Adrenal gland (tissue), 5 donors: ENCODE data around the gene PHF23.

Experiments used
- CTCF ChIP-seq, 6 experiments: fragments of 450-650 bp in 4 of 6; fragments of 200-600 bp in 2 of 6; sonication (generic) in 1 of 6; IDR thresholded peaks; 1 replicate in 5 of 6; 2 replicates in 1 of 6; pipeline versions ENCODE4 v1.5.1 to v1.8.0; 2016 to 2021; ENCODE audit warnings: antibody characterized with exemption in 6 of 6, mild to moderate bottlenecking in 2 of 6, moderate library complexity in 1 of 6
- POLR2A ChIP-seq, 2 donors: fragments of 450-650 bp; IDR thresholded peaks; one replicate each; pipeline ENCODE4 v1.6.1; 2017; ENCODE audit warnings: antibody characterized with exemption in 2 of 2, mild to moderate bottlenecking in 2 of 2, moderate library complexity in 1 of 2
- donor health status: DM: no; HTN: no; CAD: no.

GRCh38 chr17:7204336-7204735, 34.9 kb downstream of the PHF23 start:
- TF ChIP-seq CTCF (IDR thresholded peaks at IDR 0.05) (no peak), POLR2A (IDR thresholded peaks at IDR 0.05) (no peak)
